ENCODE measurements around the gene GID8. TPM values are rescaled to one million over a fixed set of nuclear protein-coding genes. Genes with fewer than 3 reads are reported as not detected.

GID8 gene
- total RNA-seq, 1 donor from 2014 or later: 55.8 TPM

DNA sequence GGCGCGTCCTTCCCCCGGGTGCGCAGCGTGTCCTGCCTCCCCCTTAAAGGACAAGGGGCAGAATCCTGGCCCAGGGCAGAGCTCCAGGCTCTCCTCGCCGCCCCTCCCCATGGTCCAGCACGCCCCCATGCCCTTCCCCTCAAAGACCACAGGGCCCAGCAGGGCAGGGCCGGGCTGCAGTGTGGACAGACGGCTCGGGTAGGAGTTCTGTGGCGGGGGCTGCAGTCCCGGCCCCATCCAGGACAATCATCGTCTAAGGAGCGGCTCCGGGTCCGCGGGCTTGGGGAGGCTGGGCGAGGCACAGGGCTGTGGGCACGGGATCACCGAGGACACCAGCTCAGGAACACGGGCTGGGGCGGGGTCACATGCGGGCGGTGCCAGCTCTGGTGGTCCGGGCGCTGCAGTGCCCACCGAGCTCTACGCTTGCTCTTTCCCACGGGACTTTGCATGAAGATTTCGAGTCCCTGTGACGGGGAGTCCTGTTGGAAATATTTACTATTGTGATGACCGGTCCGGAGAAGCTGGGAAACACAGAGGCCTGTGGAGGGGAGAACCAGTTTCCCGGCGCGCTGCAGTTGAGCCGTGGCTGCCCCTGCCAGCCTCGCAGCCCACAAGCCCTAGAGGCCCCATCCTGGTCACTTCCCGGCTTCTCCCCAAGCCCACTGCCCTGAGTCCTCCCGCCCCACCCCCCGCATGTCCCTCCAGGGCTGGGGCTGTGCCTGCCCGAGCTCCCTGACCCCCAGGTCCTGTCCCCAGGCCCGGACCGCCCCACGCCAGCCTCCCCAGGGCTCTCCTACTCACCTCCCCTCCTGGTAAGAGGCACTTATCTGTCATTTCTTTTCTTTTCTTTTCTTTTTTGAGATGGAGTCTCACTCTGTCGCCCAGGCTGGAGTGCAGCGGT is 35.1 kb downstream of the GID8 start:
- Mint-ChIP-seq H3K27ac (no peak overlapping the region), H3K4me1 (ENCODE audit: unreplicated experiment) (no peaks in the 10 kb centered on the region), H3K27me3 (peaks cover 74% of the 10 kb centered on the region), H3K36me3 (no peaks in the 10 kb centered on the region), H3K4me3 (no peak overlapping the region), H3K9me3 (no peaks in the 10 kb centered on the region)
- no peak for DNase-seq (ENCODE audit: extremely low spot score, unreplicated experiment)
- TF ChIP-seq, protein P1, sequence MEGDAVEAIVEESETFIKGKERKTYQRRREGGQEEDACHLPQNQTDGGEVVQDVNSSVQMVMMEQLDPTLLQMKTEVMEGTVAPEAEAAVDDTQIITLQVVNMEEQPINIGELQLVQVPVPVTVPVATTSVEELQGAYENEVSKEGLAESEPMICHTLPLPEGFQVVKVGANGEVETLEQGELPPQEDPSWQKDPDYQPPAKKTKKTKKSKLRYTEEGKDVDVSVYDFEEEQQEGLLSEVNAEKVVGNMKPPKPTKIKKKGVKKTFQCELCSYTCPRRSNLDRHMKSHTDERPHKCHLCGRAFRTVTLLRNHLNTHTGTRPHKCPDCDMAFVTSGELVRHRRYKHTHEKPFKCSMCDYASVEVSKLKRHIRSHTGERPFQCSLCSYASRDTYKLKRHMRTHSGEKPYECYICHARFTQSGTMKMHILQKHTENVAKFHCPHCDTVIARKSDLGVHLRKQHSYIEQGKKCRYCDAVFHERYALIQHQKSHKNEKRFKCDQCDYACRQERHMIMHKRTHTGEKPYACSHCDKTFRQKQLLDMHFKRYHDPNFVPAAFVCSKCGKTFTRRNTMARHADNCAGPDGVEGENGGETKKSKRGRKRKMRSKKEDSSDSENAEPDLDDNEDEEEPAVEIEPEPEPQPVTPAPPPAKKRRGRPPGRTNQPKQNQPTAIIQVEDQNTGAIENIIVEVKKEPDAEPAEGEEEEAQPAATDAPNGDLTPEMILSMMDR (conservative IDR thresholded peaks at IDR 0.05): no peak

DNA sequence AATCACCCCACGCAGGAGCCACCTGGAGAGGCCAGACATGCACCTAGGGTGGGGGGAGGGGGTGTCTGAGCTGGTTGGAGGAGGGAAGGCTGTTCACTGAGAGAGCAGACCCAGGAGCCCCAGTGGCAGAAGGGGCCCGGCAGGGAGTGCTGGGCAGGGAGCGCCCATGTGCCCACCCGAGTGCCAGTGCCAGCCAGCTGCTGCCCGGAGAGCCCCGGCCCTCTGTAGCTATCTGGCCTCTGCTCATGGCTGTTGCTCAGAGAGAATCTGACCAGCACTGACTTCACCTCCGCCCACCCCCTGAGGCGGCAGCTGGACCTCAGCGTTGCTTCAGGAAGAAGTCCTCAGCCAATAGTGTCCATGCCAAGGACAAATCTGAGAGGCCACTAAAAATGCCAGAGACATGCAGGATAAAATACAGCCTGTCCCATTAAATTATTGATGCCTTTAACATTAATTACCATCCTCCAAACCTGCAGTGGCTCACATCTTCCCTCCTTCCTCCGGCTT is 37.4 kb downstream of the GID8 start:
- H3K27me3 Mint-ChIP-seq: peaks cover 85% of the 10 kb centered on the region
- no peak overlapping the region for H3K4me3 Mint-ChIP-seq
- no peaks in the 10 kb centered on the region for H3K9me3 Mint-ChIP-seq
- TF ChIP-seq, protein P1 (conservative IDR thresholded peaks at IDR 0.05): no peak
- H3K36me3 Mint-ChIP-seq: no peaks in the 10 kb centered on the region
- no peak overlapping the region for H3K27ac Mint-ChIP-seq
- no peak for DNase-seq (ENCODE audit: extremely low spot score, unreplicated experiment)
- peaks cover under 1% of the 10 kb centered on the region for H3K4me1 Mint-ChIP-seq (ENCODE audit: unreplicated experiment)

DNA sequence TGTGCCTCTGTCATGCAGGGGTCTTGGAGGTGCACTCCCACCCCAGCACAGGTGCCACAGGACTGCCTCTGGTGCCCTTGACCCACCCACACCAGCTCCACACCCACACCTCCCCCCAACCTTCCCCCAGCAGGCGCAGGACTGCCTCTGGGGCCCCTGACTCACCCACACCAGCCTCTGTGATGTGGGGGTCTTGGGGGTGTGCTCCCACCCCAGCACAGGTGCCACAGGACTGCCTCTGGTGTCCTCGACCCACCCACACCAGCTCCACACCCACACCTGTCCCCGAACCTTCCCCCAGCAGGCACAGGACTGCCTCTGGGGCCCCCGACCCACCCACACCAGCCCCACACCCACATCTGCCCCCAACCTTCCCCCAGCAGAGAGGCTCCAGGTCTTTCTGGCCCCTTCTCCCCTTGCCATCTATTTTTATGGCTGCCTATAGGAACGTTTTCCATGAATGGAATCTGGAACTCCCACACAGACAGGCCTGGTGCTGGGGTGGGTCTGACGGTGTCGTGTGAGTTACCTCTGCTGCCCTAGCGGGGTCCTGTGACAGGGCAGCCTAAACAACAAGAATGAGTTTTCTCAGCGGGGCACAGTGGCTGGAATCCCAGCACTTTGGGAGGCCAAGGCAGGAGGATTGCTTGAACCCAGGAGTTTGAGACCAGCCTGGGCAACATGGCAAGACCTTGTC is 38.0 kb downstream of the GID8 start:
- TF ChIP-seq, protein P1 (conservative IDR thresholded peaks at IDR 0.05): no peak
- H3K9me3 Mint-ChIP-seq: no peaks in the 10 kb centered on the region
- H3K27me3 Mint-ChIP-seq: peaks cover 90% of the 10 kb centered on the region
- no peak for DNase-seq (ENCODE audit: extremely low spot score, unreplicated experiment)
- no peak overlapping the region for H3K27ac Mint-ChIP-seq
- no peak overlapping the region for H3K4me3 Mint-ChIP-seq
- peaks cover 3% of the 10 kb centered on the region for H3K4me1 Mint-ChIP-seq (ENCODE audit: unreplicated experiment)
- no peaks in the 10 kb centered on the region for H3K36me3 Mint-ChIP-seq

DNA sequence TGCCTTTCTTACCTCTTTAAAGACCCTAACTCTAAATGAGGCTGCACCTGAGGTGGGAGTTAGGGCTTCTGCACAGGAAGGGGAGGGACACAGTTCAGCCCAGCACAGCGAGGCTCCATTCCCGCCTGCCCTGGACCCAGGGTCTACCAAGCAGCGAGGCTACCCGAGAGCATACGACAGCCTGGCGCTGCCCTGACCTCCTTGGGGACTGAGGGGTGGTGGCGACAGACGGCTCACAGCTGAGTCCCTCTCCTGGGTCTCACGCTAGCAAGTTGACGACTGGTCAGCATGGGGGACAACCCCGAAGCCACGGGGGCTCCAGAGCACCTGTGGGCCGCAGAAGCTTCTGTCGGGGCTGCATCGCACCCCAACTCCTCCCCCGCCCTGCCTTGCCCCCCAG is 38.9 kb downstream of the GID8 start:
- DNase-seq (ENCODE audit: extremely low spot score, unreplicated experiment): no peak
- H3K4me1 Mint-ChIP-seq (ENCODE audit: unreplicated experiment): peaks cover 3% of the 10 kb centered on the region
- peaks cover 88% of the 10 kb centered on the region for H3K27me3 Mint-ChIP-seq
- H3K36me3 Mint-ChIP-seq: no peaks in the 10 kb centered on the region
- no peaks in the 10 kb centered on the region for H3K9me3 Mint-ChIP-seq
- no peak overlapping the region for H3K27ac Mint-ChIP-seq
- H3K4me3 Mint-ChIP-seq: no peak overlapping the region
- TF ChIP-seq, protein P1 (conservative IDR thresholded peaks at IDR 0.05): no peak

DNA sequence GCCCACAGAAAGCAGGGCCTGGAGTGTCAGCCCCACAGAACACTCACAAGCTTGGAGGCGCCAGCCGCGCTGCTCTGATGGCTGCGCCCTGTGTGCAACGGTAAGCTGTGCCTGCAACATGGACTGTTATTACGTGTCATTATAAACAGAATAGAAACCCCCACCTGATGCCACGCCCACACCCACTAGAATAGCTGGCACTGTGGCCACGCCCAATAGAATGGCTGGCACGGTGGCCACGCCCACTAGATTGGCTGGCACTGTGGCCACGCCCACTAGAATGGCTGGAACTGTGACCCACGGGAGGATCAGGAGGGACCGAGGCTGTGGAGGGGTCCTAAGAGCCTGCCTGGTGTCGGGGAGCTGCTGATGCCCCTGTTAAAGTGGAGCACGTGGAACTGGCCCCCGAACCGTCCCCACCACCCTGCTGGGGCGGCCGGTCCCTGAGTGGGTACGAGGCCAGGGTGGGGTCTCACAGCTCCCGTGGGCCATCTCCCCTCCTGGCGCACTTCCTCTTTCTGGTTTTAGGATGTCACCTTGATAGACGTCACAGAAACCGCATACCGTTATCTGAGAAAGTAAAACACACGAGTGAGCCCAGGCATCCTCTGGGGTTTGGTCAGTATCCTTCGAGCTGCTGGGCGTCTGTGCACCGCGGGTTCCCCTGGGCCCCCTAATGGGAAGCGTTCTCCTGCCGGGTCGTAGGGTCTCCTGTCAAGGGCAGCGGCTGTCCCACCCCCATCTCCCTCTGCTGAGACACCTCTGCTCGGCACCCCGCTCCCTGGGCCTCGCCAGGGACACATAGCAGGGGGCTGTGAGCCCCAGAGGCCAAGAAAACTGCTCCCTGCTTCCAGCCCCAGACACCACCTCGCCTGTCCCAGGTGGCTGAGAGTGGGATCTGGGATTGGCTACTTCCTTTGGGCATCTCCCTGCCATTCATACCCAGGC is 39.9 kb downstream of the GID8 start:
- H3K4me1 Mint-ChIP-seq (ENCODE audit: unreplicated experiment): peaks cover 3% of the 10 kb centered on the region
- H3K27ac Mint-ChIP-seq: no peak overlapping the region
- peaks cover 84% of the 10 kb centered on the region for H3K27me3 Mint-ChIP-seq
- TF ChIP-seq, protein P1 (conservative IDR thresholded peaks at IDR 0.05): no peak
- no peak overlapping the region for H3K4me3 Mint-ChIP-seq
- DNase-seq (ENCODE audit: extremely low spot score, unreplicated experiment): no peak
- no peaks in the 10 kb centered on the region for H3K9me3 Mint-ChIP-seq
- no peaks in the 10 kb centered on the region for H3K36me3 Mint-ChIP-seq
